Activated B cell treated with CpG ODN at 0.5 μM for 24 hours (primary cell): ENCODE measurements around the gene PEX11G. TPM values are rescaled to one million over a fixed set of nuclear protein-coding genes. Genes with fewer than 3 reads are reported as not detected.
A peak's percentile ranks its signal among the peaks of the same experiment; 100 is the strongest.

ENCODE experiments used
- ATAC-seq: fragments of 200-7000 bp; cut with Tn5 transposase; one replicate; pipeline ENCODE4 v1.10.0; 2021; ENCODE audit warnings: low read depth, mild to moderate bottlenecking, moderate library complexity
- CTCF ChIA-PET: fragments of 350-600 bp; sonication (Branson Sonifier 250); formaldehyde crosslinking; loops from one replicate; lab custom pipeline; 2021; ENCODE audit warnings: antibody characterized with exemption; lab: Charles Lee
- POLR2A ChIA-PET: fragments of 350-600 bp; sonication (Branson Sonifier 250); formaldehyde crosslinking; loops from one replicate; lab custom pipeline; 2021; ENCODE audit warnings: antibody characterized with exemption; lab: Charles Lee
- DNase-seq: peaks from one replicate; pipeline ENCODE4 v3.0.0; 2022
- H3K27ac Mint-ChIP-seq: one replicate; pipeline ENCODE4 v1.8.0; 2020; ENCODE audit warnings: mixed read lengths
- H3K27me3 Mint-ChIP-seq: one replicate; pipeline ENCODE4 v1.8.0; 2021; ENCODE audit warnings: mixed read lengths
- H3K36me3 Mint-ChIP-seq: one replicate; pipeline ENCODE4 v1.8.0; 2021; ENCODE audit warnings: low read depth, mixed read lengths
- H3K4me1 Mint-ChIP-seq: one replicate; pipeline ENCODE4 v1.8.0; 2021; ENCODE audit warnings: mixed read lengths
- H3K4me3 Mint-ChIP-seq: one replicate; pipeline ENCODE4 v1.8.0; 2020; ENCODE audit warnings: mild to moderate bottlenecking, mixed read lengths
- H3K9me3 Mint-ChIP-seq: one replicate; pipeline ENCODE4 v1.8.0; 2020; ENCODE audit warnings: mixed read lengths
- intact Hi-C: fragments of 100-400 bp; cut with micrococcal nuclease; formaldehyde crosslinking; loops from one replicate; pipeline ENCODE4 v1.15.1; 2024
- total RNA-seq: library from RNA; stranded (reverse); gene quantifications from 2 replicates; pipeline ENCODE4 v1.2.3, GENCODE V29; 2022
- TF ChIP-seq, protein P1 (sequence below): fragments of 200-600 bp; IDR thresholded peaks from one replicate; pipeline ENCODE4 v1.8.0; 2022; ENCODE audit warnings: antibody characterized with exemption, mild to moderate bottlenecking

PEX11G gene
- total RNA-seq, 1 donor from 2014 or later: 1.0 TPM

DNA sequence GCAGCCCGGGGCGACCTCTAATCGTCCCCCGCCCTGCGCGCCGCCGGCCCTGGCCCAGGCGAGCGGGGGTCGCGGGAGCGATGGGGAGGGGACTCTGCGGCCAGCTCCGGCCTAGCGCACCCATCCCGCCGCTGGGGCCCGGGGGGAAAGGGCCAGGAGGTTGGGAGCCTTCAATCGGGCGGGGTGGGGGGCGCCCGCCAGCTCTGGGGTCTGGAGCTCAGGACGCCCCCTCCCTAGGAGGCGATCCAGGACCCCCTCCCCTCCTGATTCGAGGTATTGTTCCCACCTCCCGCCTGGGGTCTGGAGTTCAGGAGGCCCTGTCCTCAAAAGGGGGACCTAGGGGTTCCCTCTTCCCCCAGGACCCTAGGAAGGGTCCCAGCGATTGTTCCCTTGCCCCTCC is 27.5 kb upstream of the PEX11G start:
- ChIA-PET POLR2A (interaction anchor here (0.5 to 1.4 kb wide), 5 partner anchors 18 to 1187 kb away, joined by 3 to 4 read pairs (median 3); partner anchors contain the start of gene PET100), CTCF (no interaction called here)
- DNase-seq: no peak
- Mint-ChIP-seq H3K27me3 (peaks cover 6% of the 10 kb centered on the region), H3K4me3 (peak overlapping the region; percentile 76), H3K27ac (peak overlapping the region; percentile 35), H3K36me3 (peaks cover 2% of the 10 kb centered on the region), H3K9me3 (no peaks in the 10 kb centered on the region), H3K4me1 (peaks cover 12% of the 10 kb centered on the region)
- no peak for ATAC-seq
- TF ChIP-seq, protein P1, sequence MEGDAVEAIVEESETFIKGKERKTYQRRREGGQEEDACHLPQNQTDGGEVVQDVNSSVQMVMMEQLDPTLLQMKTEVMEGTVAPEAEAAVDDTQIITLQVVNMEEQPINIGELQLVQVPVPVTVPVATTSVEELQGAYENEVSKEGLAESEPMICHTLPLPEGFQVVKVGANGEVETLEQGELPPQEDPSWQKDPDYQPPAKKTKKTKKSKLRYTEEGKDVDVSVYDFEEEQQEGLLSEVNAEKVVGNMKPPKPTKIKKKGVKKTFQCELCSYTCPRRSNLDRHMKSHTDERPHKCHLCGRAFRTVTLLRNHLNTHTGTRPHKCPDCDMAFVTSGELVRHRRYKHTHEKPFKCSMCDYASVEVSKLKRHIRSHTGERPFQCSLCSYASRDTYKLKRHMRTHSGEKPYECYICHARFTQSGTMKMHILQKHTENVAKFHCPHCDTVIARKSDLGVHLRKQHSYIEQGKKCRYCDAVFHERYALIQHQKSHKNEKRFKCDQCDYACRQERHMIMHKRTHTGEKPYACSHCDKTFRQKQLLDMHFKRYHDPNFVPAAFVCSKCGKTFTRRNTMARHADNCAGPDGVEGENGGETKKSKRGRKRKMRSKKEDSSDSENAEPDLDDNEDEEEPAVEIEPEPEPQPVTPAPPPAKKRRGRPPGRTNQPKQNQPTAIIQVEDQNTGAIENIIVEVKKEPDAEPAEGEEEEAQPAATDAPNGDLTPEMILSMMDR: no peak
- intact Hi-C loops: loop anchor here (2.0 kb wide), 1 partner anchor 18 kb away; the partner anchor contains the start of gene PNPLA6

DNA sequence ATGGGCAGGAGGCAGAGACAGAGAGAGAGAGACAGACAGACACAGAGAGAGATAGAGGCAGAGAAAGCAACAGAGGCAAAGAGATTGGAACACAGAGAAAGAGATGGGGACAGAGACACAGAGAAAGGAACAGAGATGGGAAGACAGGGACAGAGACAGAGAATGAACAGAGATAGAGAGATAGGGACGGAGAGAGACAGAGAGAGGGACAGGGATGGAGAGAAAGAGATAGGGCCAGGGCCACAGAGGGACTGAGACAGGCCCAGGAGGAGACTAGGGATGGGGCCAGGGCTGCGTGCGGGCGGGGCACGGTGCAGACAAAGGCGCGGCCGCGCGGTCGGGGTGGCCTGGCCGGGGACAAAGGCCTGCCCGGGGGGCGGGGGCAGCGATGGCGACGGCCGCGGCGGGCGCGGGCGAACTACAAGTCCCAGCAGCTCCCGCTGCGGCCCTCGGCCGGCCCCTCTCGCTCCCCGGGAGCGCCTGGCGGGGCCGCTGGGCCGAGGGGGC is 26.9 kb upstream of the PEX11G start, which contains the start of gene ZNF358:
TSS of gene ZNF358 (plus strand) at position 459 of the 507 bp plus-strand sequence. CDS start 3,140 bp downstream, outside the sequence.
- intact Hi-C loops: loop anchor here (2.0 kb wide), 1 partner anchor 19 kb away; the partner anchor contains the start of gene PNPLA6
- DNase-seq (peak; percentile 56), ATAC-seq (peak; percentile 98)
- H3K4me1 Mint-ChIP-seq: peaks cover 12% of the 10 kb centered on the region
- ChIA-PET POLR2A (interaction anchor here (0.9 to 1.4 kb wide), 2 partner anchors 114 to 416 kb away, joined by 3 to 4 read pairs; partner anchors contain the start of gene PET100), CTCF (no interaction called here)
- H3K9me3 Mint-ChIP-seq: no peaks in the 10 kb centered on the region
- peak within 1 kb of the TSS; percentile 76 for H3K4me3 Mint-ChIP-seq
- peaks cover 6% of the 10 kb centered on the region for H3K27me3 Mint-ChIP-seq
- TF ChIP-seq, protein P1: no peak
- peak within 1 kb of the TSS; percentile 79 for H3K27ac Mint-ChIP-seq
- peaks cover 2% of the 10 kb centered on the region for H3K36me3 Mint-ChIP-seq

DNA sequence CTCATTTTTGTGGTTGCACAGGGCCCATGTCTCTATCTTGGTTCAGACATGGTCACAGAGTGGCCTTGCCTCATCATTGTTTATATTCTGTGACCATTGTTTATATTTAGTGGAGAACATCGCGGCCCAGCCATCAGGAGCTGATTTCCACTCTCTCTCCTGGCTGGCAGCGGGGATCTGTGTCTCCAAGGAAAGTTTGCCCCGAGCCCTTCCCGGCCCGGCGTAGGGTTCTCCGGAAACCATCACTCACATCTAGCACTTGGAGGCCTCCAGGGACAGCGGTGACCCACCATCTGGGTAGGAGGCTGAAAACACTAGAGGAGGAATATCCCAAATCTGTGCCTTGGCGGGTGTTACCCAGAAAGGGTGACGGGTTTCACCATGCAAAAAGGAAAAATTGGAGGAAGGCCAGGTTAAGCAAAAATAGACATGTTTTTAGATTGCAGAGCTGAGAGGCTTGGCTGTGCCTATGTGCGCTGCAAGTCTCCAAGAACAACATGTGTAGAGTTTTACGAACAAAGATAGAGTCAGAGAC is 26.3 kb upstream of the PEX11G start:
- Mint-ChIP-seq H3K27me3 (peaks cover 6% of the 10 kb centered on the region), H3K4me1 (peaks cover 12% of the 10 kb centered on the region), H3K9me3 (no peaks in the 10 kb centered on the region), H3K36me3 (peaks cover 2% of the 10 kb centered on the region), H3K4me3 (peak overlapping the region; percentile 74), H3K27ac (peak overlapping the region; percentile 79)
- TF ChIP-seq, protein P1: no peak
- intact Hi-C loops: no loop called here
- ATAC-seq (no peak), DNase-seq (no peak)
- CTCF ChIA-PET: no interaction called here
- POLR2A ChIA-PET: interaction anchor here (1.4 kb wide), 1 partner anchor 416 kb away, joined by 4 read pairs; no protein-coding TSS in a partner anchor

DNA sequence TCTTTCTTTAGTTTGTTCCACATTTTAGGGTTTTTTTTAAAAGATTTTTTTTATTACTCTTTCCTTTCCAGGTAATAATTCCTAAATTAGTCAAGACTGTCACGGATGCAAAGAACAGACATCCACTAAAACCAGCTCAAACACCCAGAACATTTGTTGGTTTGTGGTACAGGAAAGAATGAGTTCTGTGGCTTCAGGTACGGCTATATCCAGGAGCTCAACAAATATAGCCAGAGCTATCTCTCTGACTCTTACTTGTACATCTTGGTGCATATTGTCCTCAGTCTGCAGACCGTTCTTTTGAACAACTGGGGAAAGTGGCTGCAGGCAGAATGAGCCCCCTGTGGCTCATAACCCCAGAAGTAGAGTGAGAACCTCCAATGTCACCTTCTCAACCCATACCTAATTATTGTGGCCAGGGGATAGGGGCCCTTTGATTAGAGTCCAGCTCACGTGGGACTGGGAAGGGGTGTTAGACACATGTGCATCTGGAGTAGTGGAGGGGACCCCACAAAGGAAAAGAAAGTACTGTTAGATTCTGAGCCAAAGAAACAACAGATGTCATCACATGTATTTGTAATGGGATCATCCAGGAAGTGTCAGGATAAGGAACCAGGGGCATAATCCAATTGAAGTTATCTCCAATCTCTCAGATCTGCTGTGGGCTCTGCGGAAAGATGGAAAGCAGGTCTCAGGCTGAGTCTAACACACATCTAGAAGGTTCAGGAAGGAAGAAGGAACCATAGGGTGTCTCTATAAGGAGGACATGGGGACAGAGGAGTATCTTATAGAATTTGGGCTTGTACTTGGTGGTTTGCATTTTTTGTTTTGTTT is 25.2 kb upstream of the PEX11G start:
- H3K4me3 Mint-ChIP-seq: peak overlapping the region; percentile 12
- CTCF ChIA-PET: no interaction called here
- H3K27me3 Mint-ChIP-seq: peaks cover 6% of the 10 kb centered on the region
- intact Hi-C loops: no loop called here
- TF ChIP-seq, protein P1: no peak
- ATAC-seq (no peak), DNase-seq (no peak)
- POLR2A ChIA-PET: interaction anchor here (0.7 kb wide), 1 partner anchor 24 kb away, joined by 3 read pairs; no protein-coding TSS in a partner anchor
- no peaks in the 10 kb centered on the region for H3K36me3 Mint-ChIP-seq
- H3K4me1 Mint-ChIP-seq: peaks cover 12% of the 10 kb centered on the region
- H3K9me3 Mint-ChIP-seq: no peaks in the 10 kb centered on the region
- H3K27ac Mint-ChIP-seq: no peak overlapping the region
